HG03520 (cell line): ENCODE measurements around the gene MLXIP.

ENCODE experiments used
- ATAC-seq: cut with Tn5 transposase; IDR thresholded peaks from one replicate; pipeline ENCODE4 v1.9.1; 2021; ENCODE audit warnings: mild to moderate bottlenecking, moderate library complexity; ENCODE audit not compliant: unreplicated experiment

MLXIP gene

DNA sequence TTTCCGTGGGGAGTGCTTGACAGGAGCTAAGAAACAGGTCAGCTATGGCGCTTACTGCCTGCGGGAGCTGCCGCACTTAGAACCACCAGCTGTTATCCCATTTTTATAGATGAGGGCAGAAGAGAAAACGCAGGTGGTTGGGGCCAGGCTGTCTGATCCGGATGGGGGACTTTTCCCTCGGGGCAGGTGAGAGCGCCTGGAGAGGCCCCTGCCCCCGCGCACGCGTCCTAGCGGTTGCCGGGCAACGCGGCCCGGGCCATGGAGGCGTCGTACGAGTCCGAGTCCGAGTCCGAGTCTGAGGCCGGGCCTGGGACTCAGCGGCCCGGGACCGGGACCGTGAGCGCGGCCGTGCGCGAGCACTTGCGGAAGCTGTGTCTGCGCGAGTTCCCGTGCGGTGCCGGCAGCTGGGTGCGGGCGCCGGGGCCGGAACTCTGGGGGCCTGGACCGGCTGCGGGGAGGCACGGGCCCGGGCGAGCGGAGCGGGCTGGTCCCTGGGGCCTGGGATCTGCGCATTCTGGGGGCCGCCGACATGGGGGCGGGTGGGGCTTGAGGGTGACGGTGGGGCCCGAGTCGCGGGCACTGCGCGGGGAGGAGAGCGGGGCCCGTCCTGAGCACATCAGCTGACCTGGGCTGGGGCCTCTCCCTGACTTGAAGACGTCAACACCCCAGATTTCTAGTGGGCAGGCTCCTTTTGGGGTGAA, 104.5 kb downstream of the MLXIP start, which contains the start of gene LRRC43:
Gene LRRC43, plus strand, starts transcription at position 237 of the 701 bp plus-strand sequence. Its CDS starts 22 bp downstream, at position 259.
- no peak for ATAC-seq

DNA sequence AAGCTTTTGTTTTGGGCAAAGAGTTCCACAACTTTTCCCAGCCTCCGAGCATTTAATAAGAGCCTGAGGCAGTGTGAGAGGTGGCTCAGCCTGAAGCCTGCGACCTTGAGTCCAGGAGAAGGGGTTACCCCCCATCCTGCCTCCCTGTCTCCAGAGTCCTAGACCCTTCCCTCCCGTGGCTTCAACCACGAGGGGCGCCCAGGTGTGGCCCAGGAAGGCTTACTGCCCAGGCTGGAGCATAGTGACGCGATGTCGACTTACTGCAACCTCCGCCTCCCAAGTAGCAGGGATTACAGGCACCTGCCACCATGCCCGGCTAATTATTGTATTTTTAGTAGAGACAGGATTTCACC, 105.0 kb downstream of the MLXIP start:
- no peak for ATAC-seq

DNA sequence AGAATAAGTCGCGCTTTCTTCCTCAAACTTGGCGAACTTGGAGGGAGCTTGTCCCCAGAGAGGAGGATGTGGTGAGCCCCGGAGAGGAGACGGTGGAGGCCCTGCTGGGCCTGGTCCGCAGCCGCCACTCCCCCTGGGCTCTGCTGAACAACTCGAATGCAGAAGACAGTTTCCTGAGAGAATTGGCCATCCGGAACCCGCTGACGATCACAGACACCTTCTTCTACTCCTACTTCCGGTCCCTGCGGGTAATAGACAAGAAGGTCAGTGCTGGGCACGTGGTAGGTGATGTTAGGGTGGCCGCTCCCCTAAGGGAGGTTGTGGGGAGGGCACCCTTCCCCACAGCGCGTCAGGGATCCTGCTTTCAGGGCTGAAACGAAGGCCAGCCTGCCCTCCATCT, 106.0 kb downstream of the MLXIP start:
- ATAC-seq, result no peak

DNA sequence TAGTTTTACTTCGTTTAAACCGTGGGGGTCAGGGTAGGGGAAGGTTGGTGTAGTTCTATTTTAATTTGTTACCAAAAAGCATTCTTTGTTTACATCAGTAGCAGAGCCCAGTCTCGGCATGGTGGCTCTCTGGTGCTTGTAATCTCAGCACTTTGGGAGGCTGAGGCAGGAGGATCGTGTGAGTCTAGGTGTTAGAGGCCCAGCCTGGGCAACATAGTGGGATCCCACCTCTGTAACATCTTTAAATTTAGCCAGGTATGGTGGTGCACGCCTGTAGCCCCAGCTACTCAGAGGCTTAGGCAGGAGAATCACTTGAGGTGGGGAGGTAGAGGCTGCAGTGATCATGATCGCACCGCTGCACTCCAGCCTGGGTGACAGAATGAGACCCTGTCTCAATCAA, 106.5 kb downstream of the MLXIP start:
- ATAC-seq, result no peak

DNA sequence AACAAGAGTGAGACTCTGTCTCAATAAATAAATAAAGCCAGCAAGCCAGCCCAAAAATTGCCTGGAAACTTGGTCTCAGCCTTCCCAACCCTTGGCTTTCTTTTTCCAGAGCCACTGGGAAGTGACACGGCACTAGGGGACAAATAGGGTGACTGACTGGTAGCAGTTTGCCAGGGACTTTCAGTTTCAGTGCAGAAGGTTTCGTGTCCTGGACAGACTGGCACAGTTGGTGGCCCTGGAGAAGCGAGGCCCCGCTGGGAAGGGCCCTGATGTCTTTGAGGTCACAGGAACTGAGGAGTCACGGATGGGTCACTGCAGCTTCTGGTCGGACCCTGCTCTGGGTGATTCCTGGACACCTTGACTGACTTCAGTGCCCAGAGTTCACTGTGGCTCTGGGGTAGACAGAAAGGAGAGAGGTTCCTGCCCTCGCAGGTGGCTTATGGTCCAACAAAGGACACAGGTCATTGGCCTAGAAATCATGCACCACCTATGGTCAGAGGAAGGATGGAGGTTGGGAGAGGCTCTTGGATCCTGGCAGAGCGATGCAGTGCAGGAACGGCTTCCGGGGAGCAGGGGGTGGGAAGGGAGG, 107.0 kb downstream of the MLXIP start:
- ATAC-seq, result no peak

DNA sequence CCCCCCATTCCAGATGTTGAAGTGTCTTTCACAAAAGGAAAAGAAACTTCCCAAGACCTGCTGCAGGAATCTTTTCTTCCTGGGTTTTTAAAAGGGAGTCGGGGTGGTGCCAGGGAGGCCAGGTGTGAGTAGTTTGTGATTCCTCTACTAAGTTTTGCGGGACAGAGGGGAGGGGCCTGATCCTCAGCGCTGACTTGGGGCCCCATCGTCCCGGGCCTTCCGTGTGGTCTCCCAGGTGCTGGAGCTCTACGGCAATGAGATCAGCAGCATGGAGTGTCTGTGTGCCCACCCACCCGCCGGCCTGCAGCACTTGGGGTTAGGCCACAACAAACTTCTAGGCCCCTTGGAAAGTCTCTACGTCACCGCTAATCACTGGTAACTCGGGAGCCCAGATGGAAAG, 108.9 kb downstream of the MLXIP start:
- ATAC-seq, result no peak

DNA sequence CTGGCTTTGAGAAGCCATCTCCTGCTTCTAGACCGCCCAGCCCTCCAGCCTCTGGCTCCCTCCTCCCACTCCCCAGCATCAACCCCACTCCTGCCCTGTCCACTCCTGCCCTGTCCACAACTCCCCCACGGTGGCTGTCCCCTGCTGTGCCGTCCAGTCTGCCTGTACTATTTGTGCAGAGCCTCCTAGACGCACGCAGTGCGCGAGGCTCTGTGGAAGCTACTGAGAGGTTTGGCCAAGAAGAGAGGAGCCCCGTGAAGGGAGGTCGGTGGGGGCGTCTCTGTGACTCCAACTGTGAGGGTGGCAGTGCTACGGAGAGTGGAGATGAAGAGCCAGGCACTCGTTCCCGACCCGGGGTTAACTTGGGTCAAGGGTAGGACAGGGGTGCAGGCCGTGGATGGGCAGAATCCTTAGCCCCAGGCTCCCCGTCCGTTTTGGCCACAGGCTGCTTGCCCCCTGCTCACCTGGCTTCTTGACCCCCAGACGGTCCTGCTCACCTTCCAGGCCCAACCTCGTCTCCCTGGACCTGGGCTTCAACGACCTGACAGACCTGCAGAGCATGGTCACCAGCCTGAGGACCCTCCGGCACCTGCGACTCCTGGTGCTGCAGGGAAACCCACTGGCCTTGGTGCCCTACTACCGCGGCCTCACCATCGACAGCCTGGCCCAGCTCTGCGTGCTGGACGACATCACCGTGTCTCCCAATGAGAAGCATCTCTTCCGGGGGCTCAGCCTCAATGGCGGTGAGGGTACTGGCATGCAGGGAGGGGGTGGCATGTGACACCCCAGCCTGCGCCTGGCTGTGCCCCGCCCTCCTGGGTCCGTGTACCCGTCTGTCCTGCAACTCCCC, 111.3 kb downstream of the MLXIP start:
- ATAC-seq, result no peak

DNA sequence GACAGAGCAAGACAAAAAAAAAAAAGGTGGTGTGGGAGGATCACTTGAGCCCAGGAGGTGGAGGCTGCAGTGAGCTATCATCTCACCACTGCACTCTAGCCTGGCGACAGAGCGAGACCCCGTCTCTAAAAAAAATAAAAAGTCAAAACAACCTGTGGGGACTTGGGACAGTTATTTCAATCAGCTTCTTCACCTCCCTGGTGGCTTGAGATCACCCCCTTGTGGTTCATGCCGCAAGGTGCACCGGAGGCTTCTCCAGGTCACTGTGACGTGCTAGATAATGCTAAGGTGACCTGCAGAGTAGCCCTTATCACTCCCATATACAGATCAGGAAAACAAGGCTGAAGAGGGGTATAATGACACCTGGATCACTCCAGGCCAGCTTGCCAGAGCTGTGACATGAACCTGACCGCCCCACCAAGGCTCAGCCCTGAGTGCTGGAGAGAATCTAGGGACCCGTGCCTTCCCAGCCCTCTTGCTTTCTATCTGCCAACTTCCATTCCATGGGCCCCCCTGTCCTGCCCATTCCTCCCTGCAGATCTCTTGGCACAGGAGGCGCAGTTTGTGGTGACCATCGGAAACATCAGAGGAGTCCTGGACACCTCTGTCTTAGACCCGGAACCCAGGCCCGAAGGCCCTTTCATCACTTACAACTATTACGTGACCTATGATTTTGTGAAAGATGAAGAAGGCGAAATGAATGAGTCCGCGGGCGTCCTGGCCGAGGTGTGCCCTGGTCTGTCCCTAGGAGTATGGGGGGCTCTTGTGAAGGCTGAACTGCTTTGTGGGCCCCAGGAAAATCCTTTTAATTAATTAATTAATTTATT, 112.5 kb downstream of the MLXIP start:
- ATAC-seq, result no peak

DNA sequence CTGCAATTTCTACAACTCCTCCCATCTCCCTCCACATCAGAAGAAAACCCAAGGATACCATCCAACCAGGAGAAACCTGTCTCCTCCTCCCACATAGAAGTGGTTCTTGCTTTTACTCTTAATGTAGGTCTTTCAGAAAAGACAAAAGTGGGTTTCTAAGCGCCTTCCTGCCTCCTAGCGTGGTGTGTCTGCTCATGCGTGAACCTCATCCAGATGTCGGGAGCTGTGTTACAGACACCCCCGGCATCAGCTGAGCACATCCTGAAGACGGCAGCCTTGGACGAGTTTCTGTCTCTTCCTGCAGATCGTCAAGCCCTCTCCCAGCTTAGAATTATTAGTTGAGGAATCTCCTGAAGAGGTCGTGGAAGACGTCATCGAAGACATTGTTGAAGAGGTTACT, 113.9 kb downstream of the MLXIP start:
- no peak for ATAC-seq

DNA sequence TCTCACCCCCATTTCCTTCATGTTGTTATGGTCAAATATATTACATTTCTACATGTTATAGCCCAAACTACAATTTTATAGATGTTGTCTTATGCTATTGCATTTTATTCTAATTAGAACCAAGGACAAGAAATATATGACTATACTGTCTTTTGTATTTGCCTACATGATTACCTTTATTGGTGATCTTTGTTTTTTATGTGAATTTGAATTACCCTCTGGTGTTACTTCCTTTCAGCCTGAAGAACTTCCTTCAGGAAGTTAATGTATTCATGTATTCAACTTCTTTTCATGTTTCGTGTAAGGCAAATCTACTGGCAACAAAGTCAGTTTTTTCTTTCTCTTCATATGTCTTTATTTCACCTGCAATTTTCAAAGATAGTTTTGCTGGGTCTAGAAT, 116.2 kb downstream of the MLXIP start:
- no peak for ATAC-seq

DNA sequence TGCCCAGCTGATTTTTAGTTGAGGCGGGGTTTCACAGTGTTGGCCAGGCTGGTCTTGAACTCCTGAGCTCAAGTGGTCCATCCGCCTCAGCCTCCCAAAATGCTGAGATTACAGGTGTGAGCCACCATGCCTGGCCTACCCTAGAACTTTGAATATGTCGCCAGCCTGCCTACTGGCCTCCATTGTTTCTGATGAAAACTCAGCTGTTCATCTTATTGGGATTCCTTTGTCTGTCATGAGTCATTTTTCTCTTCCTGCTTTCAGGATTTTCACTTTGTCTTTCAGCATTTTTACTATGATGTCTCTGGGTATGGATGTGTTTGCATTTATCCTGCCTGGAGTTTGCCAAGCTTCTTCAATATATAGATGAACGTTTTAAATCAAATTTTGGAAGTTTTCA, 116.8 kb downstream of the MLXIP start:
- no peak for ATAC-seq
